ENCODE results near the gene MINK1.

Gene MINK1

DNA sequence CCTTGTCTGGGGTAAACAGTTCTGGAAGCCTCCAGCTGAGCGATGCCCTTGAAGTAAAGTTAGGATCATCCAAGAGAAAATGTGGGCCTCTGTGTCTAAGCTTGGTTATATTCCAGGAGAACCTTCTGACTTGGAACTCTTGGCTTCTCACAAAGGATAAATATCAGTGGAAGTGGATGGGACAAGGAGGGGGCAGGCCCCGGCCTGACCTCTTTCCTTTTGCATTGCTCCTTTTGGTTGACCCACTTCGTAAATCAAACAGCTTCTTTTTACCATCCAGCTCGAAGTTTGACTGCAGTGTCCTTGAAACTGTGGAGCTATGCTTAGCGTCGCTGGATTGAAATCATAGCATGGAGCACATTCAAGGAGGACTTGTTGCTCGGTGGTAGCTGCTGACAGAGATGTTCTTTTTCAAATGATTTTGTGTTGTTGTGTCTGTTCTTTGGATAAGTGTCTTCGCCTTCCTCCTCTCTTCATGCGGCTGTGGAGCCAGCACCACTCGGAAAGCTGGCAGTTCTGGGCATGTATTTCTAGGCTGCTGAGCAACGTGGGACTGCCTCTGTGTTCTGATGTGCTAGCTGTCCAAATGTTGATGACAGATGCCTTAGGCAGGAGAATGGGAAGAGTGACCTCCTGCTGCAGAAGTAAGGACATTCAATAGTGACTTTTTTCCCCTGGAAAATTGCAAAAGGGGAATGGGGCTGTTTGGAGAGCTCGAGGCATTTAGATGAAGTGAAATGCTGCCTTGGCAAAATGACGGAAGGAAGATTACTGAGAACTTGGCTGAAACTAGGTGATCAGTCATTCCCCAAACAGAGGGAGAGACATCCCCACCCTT, 4.5 kb downstream of the MINK1 start:
- TF ChIP-seq, protein P1, sequence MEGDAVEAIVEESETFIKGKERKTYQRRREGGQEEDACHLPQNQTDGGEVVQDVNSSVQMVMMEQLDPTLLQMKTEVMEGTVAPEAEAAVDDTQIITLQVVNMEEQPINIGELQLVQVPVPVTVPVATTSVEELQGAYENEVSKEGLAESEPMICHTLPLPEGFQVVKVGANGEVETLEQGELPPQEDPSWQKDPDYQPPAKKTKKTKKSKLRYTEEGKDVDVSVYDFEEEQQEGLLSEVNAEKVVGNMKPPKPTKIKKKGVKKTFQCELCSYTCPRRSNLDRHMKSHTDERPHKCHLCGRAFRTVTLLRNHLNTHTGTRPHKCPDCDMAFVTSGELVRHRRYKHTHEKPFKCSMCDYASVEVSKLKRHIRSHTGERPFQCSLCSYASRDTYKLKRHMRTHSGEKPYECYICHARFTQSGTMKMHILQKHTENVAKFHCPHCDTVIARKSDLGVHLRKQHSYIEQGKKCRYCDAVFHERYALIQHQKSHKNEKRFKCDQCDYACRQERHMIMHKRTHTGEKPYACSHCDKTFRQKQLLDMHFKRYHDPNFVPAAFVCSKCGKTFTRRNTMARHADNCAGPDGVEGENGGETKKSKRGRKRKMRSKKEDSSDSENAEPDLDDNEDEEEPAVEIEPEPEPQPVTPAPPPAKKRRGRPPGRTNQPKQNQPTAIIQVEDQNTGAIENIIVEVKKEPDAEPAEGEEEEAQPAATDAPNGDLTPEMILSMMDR (IDR thresholded peaks at IDR 0.05; ENCODE audit: low read depth, low read length) = no peak
- H3K4me3 ChIP-seq (replicated peaks in 1 of 2; ENCODE audit: low read depth in 2 of 2, low read length in 2 of 2) = no peak overlapping the region
- no peak for DNase-seq (ENCODE audit: low read depth in 2 of 2)

DNA sequence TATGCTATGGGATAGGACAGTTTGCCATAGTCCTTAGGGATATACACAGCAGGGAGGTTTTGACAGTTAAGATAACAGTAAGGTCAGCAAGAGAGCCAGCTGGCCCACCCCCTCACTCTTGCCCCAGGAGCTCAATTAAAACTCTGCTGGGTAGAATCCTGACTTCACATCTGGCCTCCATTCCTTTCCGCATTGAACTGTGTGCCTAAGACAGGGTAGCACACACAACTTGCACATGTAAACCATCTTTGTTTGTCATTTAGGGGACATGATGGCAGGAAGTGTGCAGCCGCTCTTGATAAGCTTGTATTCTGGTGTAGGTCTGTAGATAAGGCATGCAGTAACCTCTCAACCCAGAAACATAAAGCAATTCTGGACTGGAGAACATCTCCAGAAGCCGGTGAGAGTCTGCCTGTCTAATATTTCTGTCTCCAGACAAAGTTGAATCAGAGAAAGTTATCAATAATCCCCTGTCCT, 5.2 kb downstream of the MINK1 start:
- no peak for DNase-seq (ENCODE audit: low read depth in 2 of 2)
- H3K4me3 ChIP-seq (replicated peaks in 1 of 2; ENCODE audit: low read depth in 2 of 2, low read length in 2 of 2) = no peak overlapping the region
- TF ChIP-seq, protein P1 (IDR thresholded peaks at IDR 0.05; ENCODE audit: low read depth, low read length) = no peak

DNA sequence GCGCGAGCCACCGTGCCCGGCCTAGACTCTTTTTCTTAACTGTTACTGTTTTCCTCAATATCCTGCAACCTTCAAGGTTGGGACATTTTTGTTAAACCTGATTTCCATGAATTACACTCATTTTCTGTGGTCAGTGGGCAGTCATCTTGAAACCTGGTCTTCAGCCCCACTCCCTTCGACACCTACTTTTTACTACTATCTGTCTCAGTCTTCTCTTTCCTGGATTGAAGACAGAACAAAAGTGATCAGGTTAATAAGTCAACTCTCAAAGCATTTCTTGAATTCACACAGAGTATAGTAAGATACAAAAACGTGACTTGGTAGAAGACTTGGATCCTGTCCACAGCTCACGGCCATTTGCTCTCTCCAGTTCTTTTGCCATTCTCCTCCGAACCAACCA, 6.1 kb downstream of the MINK1 start:
- TF ChIP-seq, protein P1 (IDR thresholded peaks at IDR 0.05; ENCODE audit: low read depth, low read length) = no peak
- no peak overlapping the region for H3K4me3 ChIP-seq (replicated peaks in 1 of 2; ENCODE audit: low read depth in 2 of 2, low read length in 2 of 2)

DNA sequence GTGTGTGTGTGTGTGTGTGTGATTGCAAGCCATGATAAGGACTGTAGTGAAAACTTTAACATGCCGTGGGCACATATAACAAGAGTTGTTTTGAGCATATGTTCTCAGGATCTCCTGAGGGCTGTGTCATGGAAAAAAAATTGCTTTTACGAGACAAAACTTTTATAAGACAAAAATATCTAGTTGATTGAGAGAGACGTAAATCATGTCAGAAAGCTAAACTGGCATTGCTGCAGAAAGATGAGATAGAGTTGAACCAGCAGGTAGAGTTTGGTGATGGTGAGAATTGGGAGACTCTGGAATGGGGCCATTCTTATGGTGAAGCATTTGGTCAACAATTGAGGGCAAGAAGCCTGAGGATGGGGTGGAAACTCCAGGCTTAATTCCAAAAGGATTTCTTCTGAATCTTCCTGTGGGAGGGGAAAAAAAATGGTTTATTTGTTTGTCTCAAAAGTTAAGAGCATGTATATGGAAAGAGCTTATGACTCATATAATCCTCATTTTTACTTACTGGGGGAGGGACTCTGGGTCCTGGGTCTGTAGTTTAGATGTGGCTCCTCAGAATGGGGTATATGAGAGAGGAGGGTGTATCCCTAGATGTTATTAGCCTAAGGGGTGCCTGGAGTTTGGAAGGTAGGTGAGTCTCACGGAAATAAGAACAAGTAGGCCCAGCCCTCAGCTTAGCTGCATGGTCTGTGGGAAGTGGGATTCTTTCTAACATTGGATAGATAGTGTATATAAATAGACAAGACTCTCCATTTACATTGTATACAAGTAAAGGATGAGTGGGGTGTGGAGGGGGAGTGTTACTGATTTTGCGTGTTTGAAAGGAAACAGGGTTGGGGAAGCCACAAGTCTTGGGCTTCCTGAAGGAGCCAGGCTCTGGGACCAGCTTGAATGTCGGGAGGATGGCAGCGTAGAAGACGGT, 7.1 kb downstream of the MINK1 start:
- no peak overlapping the region for H3K4me3 ChIP-seq (replicated peaks in 1 of 2; ENCODE audit: low read depth in 2 of 2, low read length in 2 of 2)
- TF ChIP-seq, protein P1 (IDR thresholded peaks at IDR 0.05; ENCODE audit: low read depth, low read length) = no peak
- no peak for DNase-seq (ENCODE audit: low read depth in 2 of 2)

More for the DNA sequence above, 6.1 kb downstream of the MINK1 start:
- DNase-seq (ENCODE audit: low read depth in 2 of 2) = no peak

DNA sequence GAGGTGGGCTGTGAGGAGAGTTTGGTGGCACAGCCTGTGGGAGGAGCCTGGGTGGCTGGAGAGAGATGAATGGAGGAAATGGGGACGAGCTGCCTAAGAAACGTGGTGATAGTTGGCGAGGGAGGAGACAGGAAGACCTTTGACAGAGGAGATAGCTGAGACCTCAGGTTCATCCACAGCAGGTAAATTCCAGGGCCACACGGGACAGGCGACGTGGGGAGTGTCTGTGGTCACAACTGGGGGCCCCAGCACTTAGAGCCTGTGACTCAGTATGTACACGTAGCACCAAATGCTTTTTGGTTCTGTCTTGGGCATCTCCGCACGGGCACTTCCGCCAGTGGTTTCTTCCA, 7.7 kb downstream of the MINK1 start:
- TF ChIP-seq, protein P1 (IDR thresholded peaks at IDR 0.05; ENCODE audit: low read depth, low read length) = no peak
- DNase-seq (ENCODE audit: low read depth in 2 of 2) = no peak
- no peak overlapping the region for H3K4me3 ChIP-seq (replicated peaks in 1 of 2; ENCODE audit: low read depth in 2 of 2, low read length in 2 of 2)

DNA sequence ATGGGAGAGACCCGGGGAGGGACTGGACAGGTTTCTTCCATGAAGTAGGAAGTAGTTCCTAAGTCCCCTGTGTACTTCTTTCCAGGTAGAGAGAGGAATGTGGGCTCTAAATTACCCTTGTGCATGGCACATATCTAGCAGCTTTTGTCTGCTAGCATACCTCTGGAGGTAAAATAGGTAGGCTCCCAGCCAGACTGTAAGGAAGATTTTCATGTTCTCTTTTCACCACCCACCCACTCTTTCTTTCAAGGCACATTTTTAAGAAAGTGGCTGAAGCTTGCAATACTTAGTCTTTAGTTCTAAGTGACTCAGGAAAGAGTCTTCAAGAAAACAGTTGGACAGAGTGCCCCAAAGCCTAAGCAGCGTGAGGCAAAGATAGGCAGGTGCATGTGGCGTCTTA, 9.2 kb downstream of the MINK1 start:
- no peak overlapping the region for H3K4me3 ChIP-seq (replicated peaks in 1 of 2; ENCODE audit: low read depth in 2 of 2, low read length in 2 of 2)
- TF ChIP-seq, protein P1 (IDR thresholded peaks at IDR 0.05; ENCODE audit: low read depth, low read length) = no peak
- DNase-seq (ENCODE audit: low read depth in 2 of 2) = no peak
